Stimulated activated CD4-positive, alpha-beta T cell treated with anti-CD3 and anti-CD28 coated beads, Interleukin-4, amount 100 ng/mL, for 48 hours (primary cell): Measurements from ENCODE around the gene FAM184A.

ENCODE experiments used
- DNase-seq, 2 donors: peaks; one replicate each; pipeline ENCODE4 v3.0.0-alpha.2; 2020; ENCODE audit warnings: low read depth in 2 of 2

FAM184A gene

DNA sequence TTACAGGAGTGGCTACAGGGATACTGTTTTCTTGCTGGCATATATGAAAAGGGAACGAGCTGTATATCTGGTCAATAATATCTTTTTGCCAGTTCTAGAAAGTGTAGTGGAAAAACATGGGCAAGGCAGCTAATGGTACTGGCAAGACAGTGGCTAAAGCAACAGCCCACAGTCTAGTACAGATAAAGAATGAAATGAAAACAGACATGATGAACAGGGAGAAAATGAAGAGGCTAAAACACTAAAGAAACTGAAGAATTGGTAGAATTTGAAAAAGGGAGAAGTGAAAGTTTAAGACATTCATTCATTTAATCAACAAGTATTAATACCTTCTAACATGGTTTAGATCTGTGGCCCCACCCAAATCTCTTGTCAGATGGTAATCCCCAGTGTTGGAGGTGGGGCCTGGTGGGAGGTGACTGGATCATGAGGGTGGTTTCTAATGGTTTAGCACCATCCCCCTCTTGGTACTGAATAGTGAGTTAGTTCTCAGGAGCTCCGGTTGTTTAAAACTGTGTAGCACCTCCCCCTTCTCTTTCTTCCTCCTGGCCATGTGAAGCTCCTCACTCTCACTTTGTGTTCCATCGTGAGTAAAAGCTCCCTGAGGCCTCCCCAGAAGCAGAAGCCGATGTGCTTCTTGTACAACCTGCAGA lies 18.1 kb downstream of the FAM184A start:
- no peak for DNase-seq

DNA sequence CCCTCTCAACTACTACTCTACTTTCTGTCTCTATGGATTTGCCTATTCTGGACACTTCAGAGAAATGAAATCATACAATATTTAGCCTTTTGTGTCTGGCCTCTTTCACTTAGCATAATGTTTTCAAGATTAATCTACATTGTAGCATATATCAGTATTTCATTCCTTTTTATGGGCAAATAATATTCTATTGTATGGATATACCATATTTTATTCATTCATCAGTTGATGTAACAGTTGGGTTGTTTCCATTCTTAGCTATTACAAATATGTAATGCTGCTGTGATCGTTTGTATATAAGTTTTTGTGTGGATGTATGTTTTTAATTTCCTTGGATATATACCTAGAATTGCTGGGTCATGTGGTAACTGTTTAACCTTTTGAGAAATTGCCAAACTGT lies 23.4 kb downstream of the FAM184A start:
- no peak for DNase-seq

- no peak for DNase-seq
Measured at GRCh38 chr6:119052987-119053386, 25.5 kb downstream of the FAM184A start.

DNA sequence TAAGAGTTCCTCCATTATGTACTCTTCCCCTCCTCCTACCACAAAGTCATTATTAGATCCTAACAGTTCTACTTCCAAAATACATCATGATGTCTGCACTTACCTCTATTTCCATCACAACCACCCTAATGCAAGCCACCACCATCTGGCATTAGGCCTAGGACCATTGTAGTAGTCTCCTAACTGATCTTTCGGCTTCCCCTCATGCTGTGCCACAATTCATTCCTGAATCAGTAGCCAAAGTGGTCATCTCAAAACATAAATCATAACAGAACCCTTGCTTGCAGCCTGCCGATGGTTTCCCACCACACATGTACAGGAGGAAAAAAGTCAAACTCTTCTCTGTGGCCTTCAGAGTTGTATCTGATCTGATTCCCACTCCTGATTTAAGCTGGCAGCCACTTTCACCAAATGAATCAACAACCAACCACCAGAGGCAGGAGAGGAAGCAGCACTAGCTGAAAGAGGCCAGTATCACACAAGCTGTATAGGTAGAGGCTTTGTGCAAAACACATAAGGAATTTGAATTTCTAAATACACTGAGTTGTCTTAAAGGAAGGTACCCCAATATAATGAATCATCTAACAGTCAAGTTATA lies 26.1 kb downstream of the FAM184A start:
- DNase-seq, result peak in 1 of 2 donors; percentile 38

GRCh38 chr6:119044255-119044654 lies 34.2 kb downstream of the FAM184A start:
- DNase-seq, result no peak

GRCh38 chr6:119043783-119044182 lies 34.7 kb downstream of the FAM184A start:
- no peak for DNase-seq

DNA sequence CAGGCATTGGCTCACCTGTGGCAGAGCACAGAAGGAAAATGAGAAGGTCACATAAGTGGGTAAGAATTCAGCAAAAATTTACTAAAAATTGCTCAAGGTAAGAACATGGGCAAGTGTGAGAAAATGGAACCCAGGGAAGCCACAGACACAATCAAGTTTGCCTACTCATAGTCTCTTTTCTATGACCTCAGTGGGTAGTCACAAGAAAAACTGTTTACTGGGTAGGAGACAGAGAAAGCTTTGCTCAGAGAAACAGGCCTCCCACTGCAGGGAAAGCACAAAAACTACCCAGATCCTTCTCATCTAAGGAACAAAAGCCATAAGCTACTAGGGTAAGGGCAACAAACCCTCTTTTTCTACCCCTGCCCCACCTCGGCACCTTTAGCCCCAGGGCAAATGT lies 35.2 kb downstream of the FAM184A start:
- DNase-seq, result no peak

- no peak for DNase-seq
Measured at GRCh38 chr6:119040636-119041035, 37.8 kb downstream of the FAM184A start.

DNA sequence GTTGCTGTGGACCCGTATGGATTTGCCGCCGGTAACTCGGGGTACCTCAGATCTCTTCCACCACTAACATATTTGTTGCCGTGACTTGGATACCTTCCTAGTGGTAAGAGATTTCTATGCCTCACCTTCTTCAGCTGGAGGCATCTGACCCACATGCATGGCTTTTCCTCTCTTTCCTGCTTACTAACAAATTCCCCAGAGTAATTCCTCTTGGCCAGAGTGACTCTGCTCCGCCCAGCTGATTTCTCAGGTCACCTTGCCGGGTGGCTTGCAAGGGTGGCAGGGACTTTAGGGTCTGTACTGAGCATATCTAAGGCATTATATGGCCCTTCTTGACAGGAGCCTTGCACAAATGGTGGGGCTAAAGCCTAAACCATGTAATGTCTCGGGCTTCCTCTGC lies 38.2 kb downstream of the FAM184A start:
- DNase-seq, result no peak

DNA sequence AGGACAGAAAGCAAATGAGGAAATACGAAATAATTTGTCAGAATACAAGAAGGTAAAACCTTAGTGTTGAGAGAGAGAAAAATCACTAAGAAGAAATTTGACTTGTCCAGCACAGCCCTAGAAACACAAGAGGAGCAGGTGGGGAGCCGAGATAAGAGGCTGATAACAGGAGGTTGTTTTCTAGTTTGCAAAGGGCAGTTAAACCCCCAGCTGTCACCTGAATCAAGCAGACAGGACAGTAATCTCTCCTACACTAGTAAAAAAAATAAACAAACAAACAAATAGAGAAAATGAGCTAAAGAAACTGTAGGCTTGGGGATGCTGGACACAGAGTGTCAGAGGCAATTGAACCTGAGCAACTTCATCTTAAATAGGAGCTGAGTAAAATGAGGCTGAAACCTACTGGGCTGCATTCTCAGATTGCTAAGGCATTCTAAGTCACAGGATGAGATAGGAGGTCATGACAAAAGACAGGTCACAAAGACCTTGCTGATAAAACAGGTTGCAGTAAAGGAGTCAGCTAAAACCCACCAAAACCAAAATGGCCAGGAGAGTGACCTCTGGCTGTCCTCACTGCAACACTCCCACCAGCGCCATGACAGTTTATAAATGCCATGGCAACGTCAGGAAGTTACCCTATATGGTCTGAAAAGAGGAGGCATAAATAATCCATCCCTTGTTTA lies 40.4 kb downstream of the FAM184A start:
- no peak for DNase-seq

- DNase-seq, result no peak
Measured at GRCh38 chr6:119037264-119037663, 41.2 kb downstream of the FAM184A start.

DNA sequence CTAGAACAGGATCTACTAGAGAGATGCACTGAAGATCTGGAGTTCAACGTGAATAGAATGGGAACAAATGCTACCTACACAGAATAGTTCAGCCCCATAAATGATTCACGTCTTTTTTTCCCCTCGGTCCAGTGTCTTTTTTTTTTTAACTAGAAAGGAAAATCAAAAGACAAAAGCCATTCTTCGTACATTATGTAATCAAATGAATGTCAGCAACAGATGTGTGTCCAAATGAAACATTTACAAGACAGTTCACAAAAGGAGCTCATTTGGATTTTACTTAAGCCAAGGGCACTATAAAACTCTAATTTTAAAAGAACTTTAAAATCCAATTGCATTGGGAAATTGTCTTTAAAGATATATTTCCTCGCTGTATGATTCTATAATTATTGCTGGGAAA lies 42.4 kb downstream of the FAM184A start:
- DNase-seq, result no peak

DNA sequence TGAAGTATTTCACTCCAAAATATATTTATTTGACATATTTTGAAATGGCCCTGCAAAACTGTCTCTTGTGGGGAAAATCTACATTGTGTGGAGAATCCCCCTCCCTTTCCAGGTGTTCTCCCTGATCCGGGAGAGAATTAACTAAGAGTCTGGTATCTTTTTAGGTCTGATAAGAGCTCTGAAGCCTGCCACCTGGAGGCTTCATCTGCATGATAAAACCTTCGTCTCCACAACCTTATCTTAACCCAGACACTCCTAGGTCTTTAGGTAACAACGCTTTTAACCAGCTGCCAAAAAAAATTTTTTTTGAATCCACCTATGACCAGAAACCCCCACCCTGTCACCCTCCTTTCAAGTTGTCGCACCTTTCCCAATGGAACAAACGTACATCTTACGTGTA lies 43.0 kb downstream of the FAM184A start:
- no peak for DNase-seq

DNA sequence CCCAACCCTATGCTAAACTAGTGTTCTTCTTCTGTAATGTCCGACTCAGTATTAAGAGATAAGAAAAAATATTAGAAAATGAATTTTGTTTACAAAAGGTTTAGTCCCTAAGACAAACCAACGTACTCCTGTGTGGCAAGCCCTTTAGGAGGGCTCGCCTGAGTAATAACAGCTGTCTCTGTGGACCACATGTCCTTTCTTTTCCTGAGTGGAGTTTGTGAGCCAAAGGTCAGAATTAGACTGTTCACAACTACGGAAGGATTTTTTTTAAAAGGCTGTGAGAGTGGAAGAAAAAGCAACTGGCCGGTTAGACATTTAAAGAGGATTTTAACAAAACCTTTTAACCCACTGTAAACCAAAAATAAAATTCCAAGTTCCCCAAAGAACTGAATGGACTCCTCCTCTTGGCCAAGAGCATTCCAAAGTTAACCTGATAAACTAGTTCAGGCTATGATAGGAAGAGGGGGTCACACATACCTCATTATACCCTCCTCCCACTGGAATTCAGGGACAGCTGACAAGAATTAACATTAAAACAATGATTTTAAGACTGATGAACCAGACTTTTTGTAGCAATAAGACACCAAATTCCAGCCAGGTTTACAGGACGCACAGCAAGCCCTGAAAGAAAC lies 43.5 kb downstream of the FAM184A start:
- no peak for DNase-seq

DNA sequence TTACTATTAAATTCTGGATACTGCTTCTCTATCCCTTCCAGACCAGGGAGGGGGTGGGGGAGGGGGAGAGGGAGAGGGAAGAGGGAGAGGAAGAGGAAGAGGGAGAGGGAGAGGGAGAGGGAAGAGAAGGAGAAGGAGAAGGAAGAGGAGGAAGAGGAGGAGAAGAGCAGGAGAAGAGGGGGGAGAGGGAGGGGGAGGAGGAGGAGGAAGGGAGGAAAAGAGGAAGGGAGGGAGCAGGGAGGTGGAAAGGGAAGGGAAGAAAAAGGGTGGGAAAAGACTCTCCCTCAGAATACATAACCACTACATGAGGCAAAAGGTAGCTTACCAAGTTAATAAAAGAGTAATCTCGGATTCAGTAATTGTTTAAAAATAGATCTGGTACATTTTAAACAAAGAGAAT lies 46.0 kb downstream of the FAM184A start:
- DNase-seq, result no peak

- no peak for DNase-seq
Measured at GRCh38 chr6:119030759-119031158, 47.7 kb downstream of the FAM184A start.

- no peak for DNase-seq
Measured at GRCh38 chr6:119028091-119028490, 50.4 kb downstream of the FAM184A start.

- DNase-seq, result no peak
Measured at GRCh38 chr6:119027465-119027864, 51.0 kb downstream of the FAM184A start.

DNA sequence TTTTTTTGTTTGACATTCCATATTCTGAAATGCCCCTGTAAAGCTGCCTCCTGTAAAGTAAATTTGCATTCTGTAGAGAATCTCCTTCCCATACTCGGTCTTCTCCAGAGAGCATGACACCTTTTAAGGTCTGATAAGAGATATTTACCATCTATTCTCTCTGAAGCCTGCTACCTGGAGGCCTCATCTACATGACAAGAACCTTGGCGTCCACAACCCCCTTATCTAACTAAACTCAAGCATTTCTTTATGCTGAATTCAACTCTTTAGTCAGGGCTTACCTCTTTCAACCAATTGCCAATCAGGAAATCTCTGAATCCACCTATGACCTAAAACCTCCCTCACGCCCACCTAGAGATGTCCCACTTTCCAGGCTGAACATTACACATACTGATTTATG lies 51.6 kb downstream of the FAM184A start:
- DNase-seq, result no peak

DNA sequence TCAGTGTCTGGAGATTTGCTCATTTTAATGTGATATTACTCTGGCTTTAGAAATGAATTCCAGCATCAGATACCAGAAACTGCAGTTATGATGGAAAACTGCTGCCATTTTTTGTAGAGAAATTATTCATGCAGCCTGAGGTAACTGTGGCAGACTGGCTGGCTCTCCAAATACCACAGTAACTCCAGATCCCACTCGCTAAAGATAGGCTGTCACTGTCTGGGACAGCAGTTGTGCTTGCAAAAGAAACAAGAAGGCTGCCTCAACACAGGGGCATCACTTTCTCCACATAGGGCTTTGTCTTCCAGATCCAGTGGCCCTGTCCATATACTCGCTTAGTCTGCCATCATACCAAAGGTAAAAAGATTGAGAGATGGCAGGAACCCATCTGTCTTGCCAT lies 52.7 kb downstream of the FAM184A start:
- no peak for DNase-seq

DNA sequence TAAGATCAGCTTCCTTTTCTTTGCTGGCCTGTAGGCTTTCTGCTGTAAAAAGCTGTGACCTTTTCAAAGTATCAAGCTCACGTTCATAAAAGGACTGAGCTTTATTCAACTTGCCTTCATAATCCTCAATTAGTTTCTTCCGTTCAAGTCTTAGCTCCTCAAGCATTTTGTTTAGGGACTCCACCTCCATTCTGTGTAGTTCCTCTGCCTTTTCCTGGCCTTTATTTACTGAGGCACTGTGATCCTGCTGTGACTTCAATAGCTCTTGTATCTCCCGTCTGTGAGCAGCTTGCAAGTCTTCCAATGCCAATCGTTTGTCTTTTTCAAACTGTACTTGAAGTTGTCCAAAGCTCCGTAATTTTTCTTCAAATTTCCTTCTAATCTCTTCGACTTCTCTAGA lies 54.4 kb downstream of the FAM184A start:
- no peak for DNase-seq

- no peak for DNase-seq
Measured at GRCh38 chr6:119022796-119023195, 55.7 kb downstream of the FAM184A start.
